ENCODE measurements around the gene STAM.
"Not testable (repeated sequence)": the region's sequence is repeated elsewhere in the genome, so short reads cannot be mapped to it uniquely, and the experiment has no call there.

Gene STAM

DNA sequence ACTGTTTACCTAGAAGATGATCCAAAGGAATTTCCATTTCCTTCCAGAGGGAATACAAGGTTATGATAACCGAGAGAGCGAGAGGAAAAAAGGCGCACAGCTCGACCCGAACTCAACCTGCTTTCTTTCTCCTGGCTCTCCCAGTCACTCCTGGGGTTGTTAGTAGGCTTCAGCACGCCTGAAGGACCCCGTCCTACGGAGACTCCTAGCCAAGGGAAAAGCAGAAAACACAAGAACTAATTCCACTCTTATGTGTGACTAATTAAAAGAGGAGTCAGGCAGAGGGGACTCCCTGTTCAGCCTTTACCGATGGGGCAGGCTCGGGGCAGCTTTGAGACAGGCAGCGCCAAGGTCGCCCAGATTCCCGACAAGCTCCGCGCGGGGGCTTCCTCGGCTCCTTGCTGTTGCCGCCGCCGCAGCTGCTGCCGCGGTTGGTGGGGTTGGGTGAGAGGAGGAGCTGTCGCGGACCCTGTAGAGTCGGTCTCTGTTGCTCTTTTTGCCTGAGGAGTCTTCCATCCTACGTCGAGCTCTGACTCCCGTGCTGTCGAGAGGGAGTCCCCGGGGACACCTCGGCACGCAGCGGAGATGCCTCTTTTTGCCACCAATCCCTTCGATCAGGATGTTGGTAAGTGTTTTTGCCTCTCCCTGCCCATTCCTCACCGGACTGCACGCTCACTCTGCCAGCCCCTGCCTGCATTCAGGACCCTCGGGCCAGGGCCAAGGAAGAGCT is at the start of gene STAM:
Gene STAM (plus strand): TSS at position 397 of the 730 bp plus-strand sequence. CDS start 189 bp downstream, at position 586.
- peak; percentile 92 for DNase-seq

DNA sequence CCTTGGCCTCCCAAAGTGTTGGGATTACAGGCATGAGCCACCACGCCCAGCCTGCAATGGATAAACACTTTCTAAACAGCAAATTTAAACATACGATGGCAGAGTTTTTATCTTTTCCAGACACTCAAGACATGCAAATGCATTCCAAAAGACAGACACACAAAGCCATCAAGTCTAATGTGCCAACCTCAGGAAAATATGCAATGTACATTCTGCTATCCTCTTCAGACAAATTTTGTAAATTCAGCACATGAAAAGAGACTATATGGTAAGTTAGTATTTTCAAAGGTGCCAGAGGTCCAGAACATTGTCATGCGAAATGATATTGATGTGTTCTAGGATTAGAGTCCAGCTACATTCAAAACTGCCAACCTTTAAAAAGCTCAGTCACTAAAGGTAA is 46.6 kb upstream of the STAM start:
- DNase-seq, result no peak

DNA sequence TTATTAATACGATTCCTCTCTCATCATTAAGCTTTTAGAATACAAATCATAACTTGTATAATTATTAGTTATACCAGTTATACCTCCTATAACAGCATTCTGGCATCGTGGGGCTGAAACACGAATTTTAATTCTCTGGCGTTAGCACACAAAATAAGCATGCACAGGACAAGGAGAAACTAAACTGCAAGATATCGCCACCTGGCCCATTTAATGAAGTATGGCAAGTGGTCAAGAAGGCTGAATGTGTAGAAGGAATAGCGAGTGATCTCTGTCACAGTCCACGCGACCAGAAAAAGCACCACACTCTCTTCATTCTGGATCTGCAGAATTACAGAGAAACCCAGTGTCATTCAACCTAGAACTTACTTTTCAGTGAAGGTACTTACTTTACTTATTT is 44.9 kb upstream of the STAM start:
- DNase-seq, result no peak

DNA sequence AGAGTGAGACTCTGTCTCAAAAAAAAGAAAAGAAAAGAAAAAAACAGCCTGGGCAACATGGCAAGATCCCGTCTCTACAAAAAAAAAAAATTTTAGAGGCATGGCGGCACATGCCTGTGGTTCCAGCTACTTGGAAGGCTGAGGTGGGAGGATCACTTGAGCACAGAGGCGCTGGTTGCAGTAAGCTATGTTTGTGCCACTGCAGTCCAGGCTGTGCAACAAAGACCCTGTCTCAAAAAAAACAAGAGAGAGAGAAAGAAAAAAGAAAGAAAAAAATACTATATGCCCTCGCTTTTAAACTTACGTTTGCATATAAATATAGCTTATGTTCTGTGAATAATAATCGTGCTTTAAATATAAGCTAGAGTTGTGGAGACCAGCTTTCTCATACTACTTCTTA is 38.0 kb upstream of the STAM start:
- no peak for DNase-seq

DNA sequence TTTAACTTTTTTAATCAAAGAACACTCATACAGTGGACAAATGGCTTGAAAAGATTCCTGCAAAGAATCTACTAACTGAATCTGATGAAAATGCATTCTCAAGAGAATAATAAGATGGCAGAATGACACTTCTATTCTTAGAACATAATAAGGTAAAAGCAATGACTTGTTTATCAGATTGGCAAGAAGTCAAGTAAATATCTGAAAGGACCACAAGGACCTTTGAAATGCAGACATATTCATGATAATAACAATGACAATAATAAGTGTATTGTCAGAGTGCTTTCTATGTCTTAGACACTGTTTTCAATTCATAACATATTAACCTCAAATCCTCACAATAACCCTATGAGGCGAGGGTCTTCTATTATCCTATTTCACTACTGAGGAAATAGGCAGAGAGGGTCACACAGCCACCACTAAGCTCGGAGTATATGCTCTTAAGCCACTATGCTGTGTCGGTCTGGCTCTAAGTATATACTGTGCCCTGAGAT is 37.4 kb upstream of the STAM start:
- DNase-seq, result no peak

DNA sequence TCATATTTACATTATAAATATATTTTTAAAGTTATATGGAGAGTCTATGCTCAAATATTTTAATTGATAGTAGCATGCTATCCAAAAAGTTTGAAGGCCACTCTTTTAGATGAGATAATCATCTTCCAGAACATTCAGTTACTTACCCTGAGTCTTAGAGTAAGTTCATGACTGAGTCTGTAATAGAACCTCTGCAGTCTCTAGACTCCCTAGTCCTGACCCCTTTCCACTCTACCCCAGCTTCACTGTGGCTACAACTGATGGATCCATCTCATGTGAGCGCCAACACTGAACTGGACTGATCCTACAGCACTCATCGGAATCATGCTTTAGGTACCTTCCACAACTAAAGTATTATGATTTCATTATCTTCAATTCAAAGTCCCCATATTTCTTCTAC is 36.9 kb upstream of the STAM start:
- no peak for DNase-seq

DNA sequence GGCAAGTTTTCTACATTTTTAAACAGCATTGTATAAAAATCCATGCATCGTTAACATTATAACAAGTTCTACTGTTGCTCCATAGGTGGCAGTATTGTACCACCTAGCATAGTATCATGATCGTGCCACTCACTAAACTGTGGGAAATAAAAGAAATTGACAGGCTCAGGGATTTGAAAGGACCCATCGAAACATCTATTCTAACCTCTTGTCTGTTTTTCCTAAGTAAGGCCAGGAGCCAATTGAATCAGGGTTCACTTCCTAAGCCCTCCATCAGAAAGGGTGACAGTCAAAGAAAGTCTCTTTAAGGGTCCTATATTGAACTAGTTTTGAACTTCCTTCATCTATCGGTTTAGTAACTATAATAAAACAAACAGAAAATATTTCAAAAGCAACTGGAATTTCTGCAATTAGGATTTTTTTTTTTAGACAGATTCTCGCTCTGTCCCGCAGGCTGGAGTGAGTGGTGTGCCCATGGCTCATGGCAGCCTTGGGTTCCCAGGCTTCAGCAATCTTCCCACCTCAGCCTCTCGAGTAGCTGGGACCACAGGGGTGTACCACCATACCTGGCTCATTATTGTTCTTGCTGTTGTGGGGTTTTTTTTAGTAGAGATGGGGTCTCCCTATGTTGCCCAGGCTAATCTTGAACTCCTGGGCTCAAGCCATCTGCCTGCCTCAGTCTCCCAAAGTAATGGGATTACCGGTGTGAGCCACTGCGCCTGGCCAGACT is 36.2 kb upstream of the STAM start:
- DNase-seq, result no peak

DNA sequence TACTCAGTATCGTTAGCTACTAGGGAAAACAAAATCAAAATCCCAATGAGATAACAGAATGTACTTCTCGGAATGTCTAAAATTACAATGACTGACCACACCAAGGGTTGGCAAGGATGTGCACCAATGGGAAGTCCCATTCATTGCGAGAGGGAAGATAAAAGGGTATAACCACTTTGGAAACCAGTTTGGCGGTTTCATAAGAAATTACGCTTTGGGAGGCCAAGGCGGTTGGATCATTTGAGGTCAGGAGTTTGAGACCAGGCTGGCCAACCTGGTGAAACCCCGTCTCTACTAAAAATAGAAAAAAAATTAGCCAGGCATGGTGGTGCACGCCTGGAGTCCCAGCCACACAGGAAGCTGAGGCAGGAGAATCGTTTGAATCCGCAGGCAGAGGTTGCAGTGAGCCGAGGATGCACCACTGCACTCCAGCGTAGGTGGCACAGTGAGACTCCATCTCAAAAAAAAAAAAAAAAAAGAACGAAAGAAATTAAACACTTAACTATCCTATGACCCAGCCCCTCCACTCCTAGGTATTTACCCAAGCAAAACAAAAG is 34.4 kb upstream of the STAM start:
- no peak for DNase-seq

DNA sequence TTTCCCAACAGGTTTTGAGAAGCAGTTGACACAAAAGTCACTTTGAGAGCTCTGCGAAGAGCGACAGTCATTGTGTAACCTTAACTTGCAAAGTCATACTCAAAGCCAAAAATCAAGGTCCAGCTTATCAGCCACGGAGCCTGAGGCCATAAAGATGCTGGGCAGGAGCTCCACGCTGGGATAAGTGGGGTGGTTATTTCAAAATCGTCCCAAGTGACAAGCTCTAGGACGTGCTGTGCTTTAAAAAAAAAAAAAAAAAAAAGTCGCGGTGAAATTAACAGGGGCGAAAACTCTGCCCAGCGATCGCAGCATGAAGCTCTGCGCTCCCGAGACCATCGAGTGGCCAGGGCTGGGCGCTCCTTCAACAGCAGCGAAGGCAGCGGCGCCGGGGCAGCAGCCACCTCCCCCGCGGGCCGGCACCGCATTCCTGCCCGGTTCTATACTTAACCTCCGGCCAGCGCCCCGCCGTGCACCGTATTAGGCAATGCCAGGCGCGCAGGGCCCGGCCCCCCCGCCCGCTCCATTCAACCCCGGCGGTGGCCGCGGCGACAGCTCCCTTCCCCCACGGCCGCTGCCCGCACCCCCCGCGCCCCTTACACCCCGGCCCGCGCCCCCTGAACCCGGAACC is 27.4 kb upstream of the STAM start:
- peak; percentile 26 for DNase-seq

DNA sequence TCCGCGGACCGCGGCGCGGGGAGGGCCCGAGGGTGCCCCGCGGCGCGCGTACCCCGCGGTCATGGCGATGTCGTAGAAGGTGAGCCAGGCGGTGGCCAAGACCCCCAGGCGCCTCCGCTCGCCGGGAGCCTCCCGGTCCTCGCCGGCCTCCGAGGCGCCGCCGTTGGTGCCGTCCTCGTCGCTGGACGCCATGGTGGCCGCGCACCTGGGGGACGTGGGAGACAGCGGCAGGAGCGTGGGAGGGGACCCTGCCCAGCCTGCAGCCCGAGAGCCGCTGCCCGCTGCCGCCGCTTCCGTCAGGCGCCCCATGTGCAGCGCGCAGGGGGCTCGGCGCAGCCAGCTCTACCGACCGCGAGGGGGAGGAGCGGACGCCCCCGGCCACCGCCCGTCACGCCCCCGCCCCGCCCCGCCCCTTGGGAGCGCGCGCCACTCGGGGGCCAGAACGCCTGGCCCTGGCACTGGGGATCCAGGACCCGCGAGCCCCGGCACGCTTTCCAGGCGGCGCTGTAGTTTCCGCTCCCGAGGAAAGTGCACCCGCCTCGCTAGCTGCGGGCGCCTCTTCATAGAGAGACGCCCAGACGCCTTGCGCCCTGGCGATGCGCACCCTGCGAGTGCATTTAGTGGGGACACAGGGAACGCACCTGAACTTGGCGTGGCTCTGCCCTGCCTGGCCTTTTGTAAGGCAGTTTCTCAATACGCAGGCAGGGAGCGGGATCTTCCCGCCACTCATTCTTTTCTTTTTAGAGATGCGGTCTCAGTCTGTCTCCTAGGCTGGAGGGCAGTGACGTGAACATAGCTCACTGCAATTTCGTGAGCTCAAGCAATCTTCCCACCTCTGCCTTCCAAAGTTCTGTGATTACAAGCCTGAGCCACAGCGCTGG is 26.7 kb upstream of the STAM start, which contains the start of gene HACD1:
Gene HACD1 (minus strand): TSS at position 344 of the 881 bp plus-strand sequence. CDS start 35 bp downstream, at position 309.
- DNase-seq, result peak; percentile 53

DNA sequence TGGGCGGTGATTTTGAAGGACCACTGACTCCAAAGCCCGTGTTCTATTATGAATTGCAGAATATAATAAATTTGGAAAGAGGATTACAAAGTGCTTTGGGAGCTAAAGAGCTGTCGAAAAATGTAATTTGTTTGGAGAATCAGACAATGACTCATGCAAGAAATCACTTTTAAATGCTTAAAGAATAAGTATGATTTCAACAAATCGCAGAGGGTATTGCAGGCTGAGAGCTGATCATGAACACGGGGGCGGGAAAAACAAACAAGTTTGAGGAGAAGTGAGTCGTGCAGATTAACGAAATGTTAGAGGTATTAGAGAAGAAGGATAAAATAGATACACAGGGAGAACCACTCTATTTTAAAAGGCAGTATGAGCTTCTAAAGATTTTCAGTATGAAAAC is 21.9 kb upstream of the STAM start:
- no peak for DNase-seq

DNA sequence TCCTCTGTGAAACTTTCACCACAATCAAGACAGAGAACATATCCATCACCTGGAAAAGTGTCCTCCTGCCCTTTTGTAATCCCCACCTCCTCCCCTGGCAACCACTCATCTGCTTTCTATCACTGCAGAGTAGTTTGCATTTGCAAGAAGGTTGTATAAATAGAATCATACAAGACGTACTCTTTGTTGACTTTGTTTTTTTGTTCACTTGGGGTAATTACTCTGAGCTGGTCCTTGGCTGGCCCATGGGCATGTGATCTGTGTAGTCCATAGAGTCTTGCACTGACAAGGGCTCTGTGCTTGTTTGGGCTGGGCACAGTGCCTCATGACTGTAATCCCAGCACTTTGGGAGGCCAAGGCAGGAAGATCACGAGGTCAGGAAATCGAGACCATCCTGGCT is 19.0 kb upstream of the STAM start:
- DNase-seq, result no peak

DNA sequence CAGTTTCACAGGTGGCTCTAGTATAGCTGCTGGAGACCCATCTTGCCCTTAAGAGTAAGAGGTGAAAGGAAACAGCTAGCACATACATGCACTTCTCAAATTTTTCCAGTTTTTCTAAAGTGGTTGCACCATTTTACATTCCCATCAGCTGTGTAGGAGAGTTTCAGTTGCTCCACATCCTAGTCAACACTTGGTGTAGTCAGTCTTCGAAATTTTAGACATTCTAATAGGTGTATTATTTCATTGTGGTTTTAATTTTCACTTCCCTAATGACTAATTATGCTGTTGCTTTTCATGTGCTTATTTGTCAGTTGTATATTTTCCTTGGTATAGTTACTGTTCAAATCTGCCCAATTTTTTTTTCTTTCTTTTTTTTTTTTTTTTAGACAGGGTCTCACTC is 17.3 kb upstream of the STAM start:
- no peak for DNase-seq

DNA sequence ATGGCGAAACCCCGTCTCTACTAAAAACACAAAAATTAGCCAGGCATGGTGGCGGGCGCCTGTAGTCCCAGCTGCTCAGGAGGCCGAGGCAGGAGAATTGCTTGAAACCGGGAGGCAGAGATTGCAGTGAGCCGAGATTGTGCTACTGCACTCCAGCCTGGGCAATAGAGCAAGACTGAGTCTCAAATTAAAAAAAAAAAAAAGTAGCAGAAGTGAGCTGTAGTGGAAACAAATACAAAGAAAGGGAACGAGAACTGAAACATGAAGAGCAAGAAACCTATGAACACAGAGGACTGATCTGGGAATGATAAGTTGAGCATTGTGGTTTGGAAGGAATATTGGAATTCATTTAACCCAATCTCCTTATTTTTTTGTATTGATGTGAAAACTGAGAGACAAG is 11.4 kb upstream of the STAM start:
- not testable (repeated sequence) for DNase-seq

DNA sequence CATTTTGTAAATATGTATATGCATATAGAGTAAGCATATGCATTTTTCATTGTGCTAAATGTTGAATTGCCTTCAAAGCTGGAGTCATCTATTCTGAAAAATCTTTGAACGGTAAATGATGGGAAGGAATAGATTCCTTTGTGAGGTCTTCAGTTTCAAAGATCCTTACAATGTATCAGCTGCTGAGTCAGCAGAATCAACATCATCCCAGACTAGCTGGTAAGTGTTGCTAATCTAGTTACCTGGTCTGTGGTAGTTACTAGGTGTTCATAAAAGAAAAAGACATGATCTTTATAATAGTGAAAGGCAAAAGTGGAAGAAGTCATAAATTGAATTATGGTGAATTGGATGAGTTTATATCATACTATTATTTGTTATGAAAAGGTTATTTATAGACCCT is 10.6 kb upstream of the STAM start:
- no peak for DNase-seq

DNA sequence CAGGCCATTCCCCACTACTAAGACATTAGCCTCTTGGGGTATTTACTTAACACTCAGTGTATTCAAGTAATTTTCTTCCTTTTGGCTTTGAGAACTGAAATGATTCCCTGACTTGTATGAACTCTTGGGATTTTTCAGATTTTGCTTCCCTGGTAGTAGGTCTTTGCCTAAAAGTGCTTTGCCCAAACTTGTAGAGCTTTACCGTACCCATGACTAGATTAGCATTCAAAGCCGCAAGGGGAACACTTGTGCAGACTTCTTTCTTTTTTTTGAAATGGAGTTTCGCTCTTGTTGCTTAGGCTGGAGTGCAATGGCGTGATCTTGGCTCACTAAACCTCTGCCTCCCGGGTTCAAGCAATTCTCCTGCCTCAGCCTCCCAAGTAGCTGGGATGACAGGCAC is 6.1 kb upstream of the STAM start:
- no peak for DNase-seq

DNA sequence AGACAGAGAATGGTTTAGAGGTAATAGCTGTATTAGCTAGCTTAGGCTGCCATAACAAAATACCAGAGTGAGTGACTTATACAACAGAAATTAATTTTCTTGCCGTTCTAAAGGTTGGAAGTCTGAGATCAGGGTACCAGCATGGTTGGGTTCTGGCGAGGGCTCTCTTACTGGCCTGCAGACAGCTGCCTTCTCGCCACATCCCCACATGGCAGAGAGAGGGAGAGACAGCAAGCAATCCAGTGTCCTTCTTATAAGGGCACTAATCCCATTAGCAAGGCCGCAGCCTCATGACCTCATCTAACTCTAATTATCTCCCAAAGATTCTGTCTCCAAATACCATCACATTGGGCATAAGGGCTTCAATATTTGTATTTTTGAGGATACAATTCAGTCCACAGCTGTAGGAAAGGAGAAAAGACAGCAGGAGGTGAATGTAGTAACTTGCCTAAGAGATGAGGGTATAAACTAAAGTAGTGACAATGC is 3.6 kb upstream of the STAM start:
- no peak for DNase-seq

DNA sequence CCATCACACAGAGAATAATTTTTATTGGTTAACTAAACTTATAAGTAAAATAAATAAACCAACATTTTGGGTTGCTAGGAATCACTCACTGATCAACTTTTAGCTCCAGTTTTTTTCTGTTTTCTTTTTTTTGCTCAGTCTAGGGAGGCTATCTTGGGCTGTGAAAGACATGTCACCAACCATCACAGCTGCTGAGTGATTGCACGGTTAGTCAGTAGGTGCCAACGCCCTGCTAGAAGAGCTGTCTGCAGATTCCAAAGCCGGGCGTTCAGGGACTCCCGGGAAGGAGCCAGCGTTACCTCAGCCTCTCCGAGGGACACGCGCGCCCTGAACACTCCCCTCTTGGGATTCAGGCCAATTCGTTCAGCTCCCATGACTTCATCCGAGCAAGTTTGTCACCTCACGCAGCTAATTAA is 604 bp upstream of the STAM start:
- peak; percentile 36 for DNase-seq

DNA sequence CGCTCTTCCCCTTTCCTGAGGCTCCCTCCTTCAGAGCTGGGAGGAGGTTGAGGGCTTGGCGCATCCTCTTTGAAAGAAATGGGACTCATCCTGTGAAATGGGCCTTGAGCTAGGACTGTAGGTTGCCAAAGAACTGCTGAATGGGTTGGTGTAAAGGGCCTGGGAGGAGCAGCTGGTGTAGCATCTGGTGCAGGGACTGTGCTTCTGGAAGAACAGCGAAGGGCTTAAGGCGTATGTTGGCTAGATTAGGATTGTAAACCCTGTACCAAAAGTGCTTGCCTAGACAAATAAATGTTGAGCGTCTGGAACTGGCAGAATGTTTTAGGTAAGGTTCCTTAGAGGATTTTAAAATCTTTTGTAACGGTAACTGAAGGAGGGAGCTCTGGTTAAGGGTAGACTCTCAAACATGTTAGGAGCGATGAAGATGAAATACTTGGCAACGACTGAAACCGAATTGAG is 563 bp downstream of the STAM start:
- no peak for DNase-seq

DNA sequence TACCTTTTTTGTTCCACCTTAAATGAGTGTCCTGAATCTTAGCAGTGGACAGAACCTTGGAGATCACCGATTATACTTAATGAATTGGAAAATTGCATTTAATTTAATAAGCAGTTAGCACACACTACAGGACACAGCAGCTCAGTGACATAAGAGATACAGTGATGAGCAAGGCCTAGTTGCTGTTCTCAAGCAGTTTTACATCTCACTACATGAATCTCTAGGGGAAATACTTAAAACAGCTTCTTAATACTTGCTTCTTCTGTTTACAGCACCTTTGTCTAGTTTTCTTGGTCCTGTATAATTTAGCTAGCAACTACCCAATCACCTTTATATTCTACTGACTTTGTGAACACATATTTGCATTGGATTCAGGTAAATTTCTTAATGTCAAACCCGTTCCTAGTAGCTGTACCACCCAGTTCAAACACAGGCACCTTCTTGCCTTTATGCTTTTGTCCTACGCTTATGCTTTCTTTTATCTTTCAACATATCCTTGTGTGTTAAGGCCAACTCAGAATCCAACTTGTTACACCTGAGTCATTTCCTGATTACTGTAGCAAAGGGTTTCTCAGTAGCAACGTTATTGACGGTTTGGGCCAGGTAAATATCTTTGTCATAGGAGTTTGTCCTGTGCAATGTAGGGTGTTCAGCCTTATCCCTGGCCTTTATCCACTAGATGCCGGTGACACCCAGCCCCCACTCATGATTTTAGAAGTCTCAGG is 1.8 kb downstream of the STAM start:
- no peak for DNase-seq

DNA sequence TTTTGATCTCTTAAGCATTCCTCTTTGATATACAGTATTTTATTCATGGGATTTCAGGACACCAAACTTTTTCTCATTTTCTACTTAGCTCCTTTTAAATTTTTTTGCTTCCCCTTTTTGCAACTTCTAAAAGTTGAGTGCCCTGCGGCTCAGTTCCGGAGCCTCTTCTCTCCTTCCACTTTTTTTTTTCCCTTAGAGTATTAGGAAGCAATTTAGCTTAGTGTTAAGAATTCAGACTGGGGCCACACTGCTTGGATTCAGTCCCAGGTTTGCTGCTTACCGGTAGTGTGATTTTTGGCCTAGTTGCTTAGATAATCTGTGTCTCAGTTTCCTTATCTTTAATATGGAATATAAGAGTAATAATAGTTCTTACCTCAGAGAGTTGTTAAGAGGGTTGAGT is 3.4 kb downstream of the STAM start:
- no peak for DNase-seq
